ENCODE results near the gene HDLBP.

HDLBP gene

DNA sequence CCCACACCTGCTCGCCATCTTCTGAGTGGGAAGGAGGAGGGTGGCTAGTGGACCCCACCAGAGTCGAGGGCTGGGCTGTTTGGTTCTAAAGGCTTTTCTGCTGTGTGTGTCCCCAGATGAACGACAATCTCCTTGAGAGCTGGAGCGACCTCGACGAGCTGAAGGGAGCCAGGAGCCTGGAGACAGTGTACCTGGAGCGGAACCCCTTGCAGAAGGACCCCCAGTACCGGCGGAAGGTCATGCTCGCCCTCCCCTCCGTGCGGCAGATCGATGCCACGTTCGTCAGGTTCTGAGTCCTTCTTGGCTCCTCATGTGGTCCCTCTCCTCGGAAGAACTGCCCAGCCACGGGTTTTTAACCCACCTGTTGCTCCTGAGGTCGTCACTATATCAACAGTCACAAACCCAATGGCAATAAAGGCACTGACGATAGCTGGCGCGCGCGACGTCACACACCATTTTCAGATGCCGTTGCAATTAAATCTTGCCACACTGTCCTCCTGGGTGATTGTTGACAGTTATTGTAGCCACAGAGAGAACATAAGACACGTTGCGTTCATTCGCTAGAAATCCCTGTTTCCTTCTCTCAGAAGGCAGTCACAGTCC, 132.8 kb downstream of the HDLBP start:
- Histone ChIP-seq H3K9ac (ENCODE audit: insufficient read length, low read depth) (no peak overlapping the region), H3K27me3 (ENCODE audit: insufficient read depth, insufficient read length) (no peaks in the 10 kb centered on the region), H3K36me3 (ENCODE audit: insufficient read depth, insufficient read length, low read length) (peaks cover 37% of the 10 kb centered on the region), H3K4me3 (ENCODE audit: insufficient read length, low read depth) (no peak overlapping the region), H3K4me1 (ENCODE audit: insufficient read depth, insufficient read length) (peaks cover 9% of the 10 kb centered on the region), H3K9me3 (ENCODE audit: insufficient read depth, low read length) (no peaks in the 10 kb centered on the region)
- TF ChIP-seq ZNF274 (IDR thresholded peaks at IDR 0.05; ENCODE audit: low read depth, low read length): no peak
- TF ChIP-seq YY1 (IDR thresholded peaks at IDR 0.05; ENCODE audit: insufficient read depth, insufficient read length): no peak
- no peak for TF ChIP-seq SUZ12 (IDR thresholded peaks at IDR 0.05; ENCODE audit: extremely low read depth, insufficient read depth, insufficient read length)
- DNase-seq (ENCODE audit: low read depth, low spot score): no peak

DNA sequence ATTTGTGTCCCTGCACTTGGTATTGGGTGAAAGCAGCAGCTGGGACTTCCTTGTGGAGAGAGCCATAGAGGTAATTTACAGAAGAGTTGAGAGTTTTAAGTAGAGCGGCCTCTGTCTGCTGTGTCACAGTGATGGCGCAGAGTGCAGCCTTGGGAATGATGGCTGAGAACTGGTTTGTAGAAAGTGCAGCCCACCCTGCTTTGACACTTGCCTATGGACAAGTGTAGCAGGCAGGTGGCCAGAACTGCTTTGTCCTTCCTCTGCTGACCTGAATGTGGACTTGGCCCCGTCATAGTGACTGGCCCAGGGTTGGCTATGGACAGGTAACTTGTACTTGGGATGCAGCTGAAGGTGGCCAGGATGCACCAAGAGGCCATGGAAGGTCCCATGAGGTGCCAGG, 133.3 kb downstream of the HDLBP start:
- no peak for TF ChIP-seq SUZ12 (IDR thresholded peaks at IDR 0.05; ENCODE audit: extremely low read depth, insufficient read depth, insufficient read length)
- TF ChIP-seq ZNF274 (IDR thresholded peaks at IDR 0.05; ENCODE audit: low read depth, low read length): no peak
- TF ChIP-seq YY1 (IDR thresholded peaks at IDR 0.05; ENCODE audit: insufficient read depth, insufficient read length): no peak
- Histone ChIP-seq H3K4me1 (ENCODE audit: insufficient read depth, insufficient read length) (peaks cover 8% of the 10 kb centered on the region), H3K9ac (ENCODE audit: insufficient read length, low read depth) (no peak overlapping the region), H3K4me3 (ENCODE audit: insufficient read length, low read depth) (no peak overlapping the region), H3K36me3 (ENCODE audit: insufficient read depth, insufficient read length, low read length) (peaks cover 40% of the 10 kb centered on the region), H3K27me3 (ENCODE audit: insufficient read depth, insufficient read length) (no peaks in the 10 kb centered on the region), H3K9me3 (ENCODE audit: insufficient read depth, low read length) (no peaks in the 10 kb centered on the region)
- no peak for DNase-seq (ENCODE audit: low read depth, low spot score)

DNA sequence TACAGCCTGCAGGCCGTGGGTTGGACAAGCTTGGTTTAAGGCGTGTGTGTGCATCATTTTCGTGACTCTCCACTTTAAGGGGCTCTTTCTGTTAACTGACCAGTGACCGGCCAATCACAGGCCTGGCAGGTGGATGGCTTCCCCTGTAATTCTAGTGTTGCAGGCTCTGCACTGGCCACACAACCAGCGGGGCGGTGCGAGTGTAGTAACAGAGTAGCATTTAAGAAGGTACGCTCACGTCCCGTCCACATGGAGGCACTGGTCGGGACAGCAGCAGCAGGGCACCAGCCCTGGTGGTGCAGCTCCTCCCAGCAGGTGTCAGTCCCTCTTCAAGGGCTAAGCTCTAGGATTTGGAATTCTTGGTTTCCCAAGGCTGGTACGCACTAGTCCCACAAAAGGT, 135.0 kb downstream of the HDLBP start:
- TF ChIP-seq YY1 (IDR thresholded peaks at IDR 0.05; ENCODE audit: insufficient read depth, insufficient read length): no peak
- TF ChIP-seq ZNF274 (IDR thresholded peaks at IDR 0.05; ENCODE audit: low read depth, low read length): no peak
- no peak for TF ChIP-seq SUZ12 (IDR thresholded peaks at IDR 0.05; ENCODE audit: extremely low read depth, insufficient read depth, insufficient read length)
- DNase-seq (ENCODE audit: low read depth, low spot score): no peak
- no peaks in the 10 kb centered on the region for H3K9me3 ChIP-seq (ENCODE audit: insufficient read depth, low read length)
- no peak overlapping the region for H3K4me3 ChIP-seq (ENCODE audit: insufficient read length, low read depth)
- no peaks in the 10 kb centered on the region for H3K27me3 ChIP-seq (ENCODE audit: insufficient read depth, insufficient read length)
- no peak overlapping the region for H3K9ac ChIP-seq (ENCODE audit: insufficient read length, low read depth)
- H3K4me1 ChIP-seq (ENCODE audit: insufficient read depth, insufficient read length): peaks cover 3% of the 10 kb centered on the region
- H3K36me3 ChIP-seq (ENCODE audit: insufficient read depth, insufficient read length, low read length): peaks cover 43% of the 10 kb centered on the region

DNA sequence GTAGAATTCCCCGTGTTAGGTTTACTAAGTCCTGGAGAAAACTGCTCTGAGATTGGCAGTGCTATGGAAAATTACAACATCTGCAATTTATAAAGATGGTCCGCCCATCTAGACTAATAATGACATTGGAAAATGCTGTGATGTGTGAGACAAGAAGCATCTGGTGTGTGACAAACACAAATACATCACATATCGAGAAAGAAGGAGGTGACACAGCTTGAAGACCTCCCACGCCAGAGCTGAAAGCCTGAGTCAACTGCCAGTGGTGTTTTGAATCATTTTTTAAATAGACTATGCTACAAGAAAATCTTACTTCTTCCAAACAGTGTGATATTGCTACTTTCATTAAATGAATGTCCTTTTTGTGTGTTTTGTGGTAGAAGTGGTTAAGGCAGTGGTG, 135.6 kb downstream of the HDLBP start:
- peaks cover 44% of the 10 kb centered on the region for H3K36me3 ChIP-seq (ENCODE audit: insufficient read depth, insufficient read length, low read length)
- peaks cover 3% of the 10 kb centered on the region for H3K4me1 ChIP-seq (ENCODE audit: insufficient read depth, insufficient read length)
- TF ChIP-seq ZNF274 (IDR thresholded peaks at IDR 0.05; ENCODE audit: low read depth, low read length) (no peak), YY1 (IDR thresholded peaks at IDR 0.05; ENCODE audit: insufficient read depth, insufficient read length) (no peak), SUZ12 (IDR thresholded peaks at IDR 0.05; ENCODE audit: extremely low read depth, insufficient read depth, insufficient read length) (no peak)
- no peak overlapping the region for H3K4me3 ChIP-seq (ENCODE audit: insufficient read length, low read depth)
- H3K9ac ChIP-seq (ENCODE audit: insufficient read length, low read depth): no peak overlapping the region
- H3K27me3 ChIP-seq (ENCODE audit: insufficient read depth, insufficient read length): no peaks in the 10 kb centered on the region
- H3K9me3 ChIP-seq (ENCODE audit: insufficient read depth, low read length): no peaks in the 10 kb centered on the region
- no peak for DNase-seq (ENCODE audit: low read depth, low spot score)

DNA sequence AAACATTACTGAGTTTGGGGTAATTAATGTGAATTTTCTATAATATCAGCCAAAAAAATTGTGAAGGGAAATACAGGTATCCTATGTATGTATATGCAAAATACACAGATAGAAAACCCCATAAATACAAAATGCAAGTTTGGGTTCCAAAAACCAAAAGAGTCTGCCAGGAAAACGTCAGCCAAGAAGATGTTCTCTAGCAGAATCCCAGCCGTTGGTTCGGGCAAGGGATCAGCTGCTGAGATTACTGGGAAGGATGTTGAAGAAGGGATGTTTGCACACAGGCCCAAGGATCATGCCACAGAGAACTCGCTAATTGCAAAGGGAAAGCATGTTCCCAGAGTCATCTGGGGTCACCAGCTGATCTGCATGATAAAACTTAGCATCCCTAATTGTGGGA, 136.5 kb downstream of the HDLBP start:
- H3K27me3 ChIP-seq (ENCODE audit: insufficient read depth, insufficient read length): no peaks in the 10 kb centered on the region
- no peaks in the 10 kb centered on the region for H3K9me3 ChIP-seq (ENCODE audit: insufficient read depth, low read length)
- H3K4me3 ChIP-seq (ENCODE audit: insufficient read length, low read depth): no peak overlapping the region
- peaks cover 48% of the 10 kb centered on the region for H3K36me3 ChIP-seq (ENCODE audit: insufficient read depth, insufficient read length, low read length)
- H3K9ac ChIP-seq (ENCODE audit: insufficient read length, low read depth): no peak overlapping the region
- DNase-seq (ENCODE audit: low read depth, low spot score): no peak
- no peak for TF ChIP-seq YY1 (IDR thresholded peaks at IDR 0.05; ENCODE audit: insufficient read depth, insufficient read length)
- no peak for TF ChIP-seq ZNF274 (IDR thresholded peaks at IDR 0.05; ENCODE audit: low read depth, low read length)
- TF ChIP-seq SUZ12 (IDR thresholded peaks at IDR 0.05; ENCODE audit: extremely low read depth, insufficient read depth, insufficient read length): no peak
- H3K4me1 ChIP-seq (ENCODE audit: insufficient read depth, insufficient read length): peaks cover 3% of the 10 kb centered on the region

DNA sequence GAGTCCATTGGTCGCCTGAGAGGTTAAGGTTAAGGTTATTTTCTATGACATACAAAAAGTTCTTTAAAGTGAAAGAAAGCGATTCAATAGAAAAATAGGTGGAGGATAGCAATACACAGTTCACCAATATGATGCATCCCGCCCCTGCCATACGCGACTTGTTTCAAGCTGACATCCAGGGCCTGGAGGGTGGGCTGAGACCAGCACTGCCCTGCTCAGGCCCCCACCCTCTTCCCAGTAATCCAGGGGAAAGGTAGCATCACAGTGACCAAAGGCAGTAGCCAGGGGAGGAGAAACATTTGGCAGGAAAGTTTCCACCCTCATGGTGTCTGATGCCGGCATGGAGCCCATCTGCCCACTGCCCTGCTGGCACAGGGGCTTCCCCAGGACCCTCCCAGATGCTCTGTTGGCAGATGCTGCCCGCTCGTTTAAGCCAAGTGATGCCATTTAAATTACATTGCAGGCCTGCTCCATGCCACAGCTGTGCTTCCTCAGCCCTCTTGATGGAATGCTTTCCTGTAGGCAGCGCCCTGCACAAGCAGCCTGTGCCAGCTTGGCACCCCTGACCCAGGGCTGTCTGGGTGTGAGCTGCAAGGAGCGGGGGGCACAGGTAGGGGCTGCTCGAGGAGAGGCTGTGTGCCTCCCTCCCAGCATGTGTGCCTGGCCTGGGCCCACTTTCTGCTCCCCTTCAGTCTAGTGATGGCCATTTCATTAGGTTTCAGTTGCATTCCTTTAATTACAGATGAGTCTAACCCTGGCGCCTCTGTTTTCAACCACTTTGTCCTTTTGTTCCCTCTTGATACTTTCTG, 137.7 kb downstream of the HDLBP start:
- no peaks in the 10 kb centered on the region for H3K9me3 ChIP-seq (ENCODE audit: insufficient read depth, low read length)
- peaks cover 3% of the 10 kb centered on the region for H3K4me1 ChIP-seq (ENCODE audit: insufficient read depth, insufficient read length)
- TF ChIP-seq YY1 (IDR thresholded peaks at IDR 0.05; ENCODE audit: insufficient read depth, insufficient read length): no peak
- peaks cover 41% of the 10 kb centered on the region for H3K36me3 ChIP-seq (ENCODE audit: insufficient read depth, insufficient read length, low read length)
- no peak for DNase-seq (ENCODE audit: low read depth, low spot score)
- H3K9ac ChIP-seq (ENCODE audit: insufficient read length, low read depth): no peak overlapping the region
- no peaks in the 10 kb centered on the region for H3K27me3 ChIP-seq (ENCODE audit: insufficient read depth, insufficient read length)
- no peak overlapping the region for H3K4me3 ChIP-seq (ENCODE audit: insufficient read length, low read depth)
